ENCODE measurements around the gene PTPA.

Gene PTPA

GRCh38 chr9:129110740-129111527 is at the start of gene PTPA, which contains the start of gene CRAT:
Gene PTPA, plus strand, starts transcription at chr9:129111415. Its CDS starts 186 bp downstream, at chr9:129111601.
Gene CRAT, minus strand, starts transcription at chr9:129110793. Its CDS starts 284 bp downstream, at chr9:129110509.
- DNase-seq (ENCODE audit: low read depth) = peak; percentile 95

- DNase-seq (ENCODE audit: low read depth) = no peak
These were observed 48.2 kb upstream of the PTPA start for GRCh38 chr9:129063061-129063460.

GRCh38 chr9:129064499-129064908 is 46.7 kb upstream of the PTPA start:
- DNase-seq (ENCODE audit: low read depth) = no peak

DNA sequence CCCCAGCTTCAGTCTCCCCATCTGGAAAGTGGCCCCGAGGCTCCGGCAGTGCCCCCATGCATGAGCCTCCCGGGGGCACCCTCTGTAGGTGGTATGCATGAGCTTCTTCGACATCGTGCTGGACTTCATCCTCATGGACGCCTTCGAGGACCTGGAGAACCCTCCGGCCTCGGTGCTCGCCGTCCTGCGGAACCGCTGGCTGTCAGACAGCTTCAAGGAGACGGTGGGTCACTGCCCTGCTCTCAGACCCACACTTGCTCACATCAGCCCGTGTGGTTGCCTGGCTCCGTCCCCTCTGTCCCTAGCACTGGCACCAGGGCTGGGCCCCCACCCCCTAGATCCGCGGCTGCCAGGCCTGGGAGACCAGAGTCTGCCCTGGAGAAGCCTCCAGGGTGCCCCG is 43.1 kb upstream of the PTPA start:
- DNase-seq (ENCODE audit: low read depth) = no peak

DNA sequence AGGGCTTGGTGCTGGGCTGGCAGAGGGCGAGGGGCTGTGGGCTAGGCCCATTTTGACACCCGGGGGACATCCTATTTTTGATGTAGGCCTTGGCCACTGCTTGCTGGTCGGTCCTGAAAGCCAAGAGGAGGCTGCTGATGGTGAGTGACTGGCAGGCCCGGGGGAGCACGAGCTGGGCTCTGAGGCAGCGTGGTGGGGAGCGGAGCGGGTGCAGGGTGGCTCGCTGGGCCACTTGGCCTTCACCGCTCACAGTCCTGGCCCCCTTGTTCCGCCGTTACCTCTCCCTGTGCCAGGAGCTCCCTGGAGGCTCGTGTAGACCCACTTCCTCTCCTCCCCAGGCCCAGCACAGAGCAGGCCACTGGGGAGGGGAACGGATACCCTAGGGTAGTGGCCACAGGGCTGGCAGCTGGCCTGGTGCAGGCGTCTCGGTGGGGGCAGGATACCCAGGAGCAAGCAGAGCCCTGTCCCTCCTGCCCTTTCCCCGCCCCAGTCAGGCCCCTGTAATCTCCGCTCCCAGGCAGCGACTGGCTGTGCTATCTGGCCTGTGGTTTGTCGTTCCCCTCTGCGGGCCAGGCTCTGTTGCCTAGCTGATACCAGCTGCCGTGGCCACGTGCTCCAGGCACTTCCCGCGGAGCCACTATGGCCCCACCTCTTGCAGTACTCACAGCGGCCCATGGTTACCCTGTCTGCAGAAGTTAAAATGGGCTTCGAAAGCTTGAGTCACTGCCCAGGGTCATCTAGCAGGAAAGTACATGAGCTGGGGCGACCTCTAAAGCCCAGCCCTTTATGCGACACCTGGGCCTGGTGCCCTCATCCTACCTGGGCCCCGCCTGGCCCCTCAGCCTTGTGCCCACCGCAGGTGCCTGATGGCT is 42.0 kb upstream of the PTPA start:
- peak; percentile 54 for DNase-seq (ENCODE audit: low read depth)

DNA sequence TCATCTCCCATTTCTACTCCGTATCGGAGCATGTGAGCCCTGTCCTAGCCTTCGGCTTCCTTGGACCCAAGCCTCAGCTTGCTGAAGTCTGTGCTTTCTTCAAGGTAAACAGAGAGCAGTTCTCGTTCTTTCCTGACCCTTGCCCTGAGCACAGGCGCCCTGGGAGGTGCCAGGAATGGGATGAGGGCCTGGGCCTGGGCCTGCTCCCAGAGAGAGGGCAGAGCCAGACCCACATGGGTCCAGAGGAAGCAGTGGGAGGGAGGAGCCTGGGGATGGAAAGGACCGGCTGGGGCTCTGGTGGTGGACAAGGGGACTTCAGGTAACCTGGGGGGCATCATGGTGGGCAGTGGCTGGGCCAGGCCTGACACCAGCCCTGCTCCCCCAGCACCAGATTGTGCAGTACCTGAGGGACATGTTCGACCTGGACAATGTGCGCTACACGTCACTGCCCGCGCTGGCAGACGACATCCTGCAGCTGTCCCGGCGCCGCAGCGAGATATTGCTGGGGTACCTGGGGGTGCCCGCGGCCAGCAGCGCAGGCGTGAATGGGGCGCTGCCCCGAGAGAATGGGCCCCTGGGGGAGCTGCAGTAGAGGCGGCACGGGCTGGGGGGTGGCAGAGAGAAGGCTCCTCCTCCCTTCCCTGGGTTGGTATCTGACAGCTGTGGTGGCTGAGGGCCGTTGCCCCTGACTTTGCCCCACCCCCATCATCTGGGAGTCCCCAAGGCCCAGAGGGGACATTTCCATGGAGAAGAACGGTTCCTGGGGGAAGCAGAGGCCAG is 41.2 kb upstream of the PTPA start:
- DNase-seq (ENCODE audit: low read depth) = no peak

GRCh38 chr9:129070696-129071525 is 40.3 kb upstream of the PTPA start:
- DNase-seq (ENCODE audit: low read depth) = no peak

DNA sequence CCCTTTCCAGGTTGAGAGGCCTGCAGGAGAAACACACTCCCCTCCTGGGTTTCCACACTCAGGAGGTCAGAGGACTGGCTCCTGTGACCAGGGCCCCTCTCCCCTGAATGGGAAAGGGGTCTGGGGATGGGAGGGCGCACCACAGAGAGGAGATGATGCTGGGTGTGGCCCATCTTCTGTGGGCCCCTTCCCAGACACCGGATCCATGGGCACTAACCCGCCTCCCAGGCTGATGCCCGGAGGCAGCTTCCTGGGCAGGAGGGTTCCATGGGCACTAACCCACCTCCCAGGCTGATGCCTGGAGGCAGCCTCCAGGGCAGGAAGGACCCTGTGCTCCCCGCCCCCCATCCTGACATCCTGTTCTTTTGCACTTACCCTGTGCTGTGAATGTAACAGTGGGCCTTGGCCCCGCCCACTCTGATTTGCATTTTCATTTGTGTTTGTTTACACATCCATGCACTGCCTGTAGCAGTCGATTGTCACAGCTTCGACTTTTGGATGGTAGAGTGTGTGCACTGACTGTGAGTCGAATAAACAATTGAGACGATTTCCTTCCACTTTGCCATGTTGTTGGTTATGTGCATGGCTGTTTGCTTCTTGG is 39.6 kb upstream of the PTPA start:
- no peak for DNase-seq (ENCODE audit: low read depth)

GRCh38 chr9:129072171-129072570 is 39.0 kb upstream of the PTPA start:
- DNase-seq (ENCODE audit: low read depth) = no peak

- no peak for DNase-seq (ENCODE audit: low read depth)
These were observed 37.8 kb upstream of the PTPA start for GRCh38 chr9:129073404-129073803.

- DNase-seq (ENCODE audit: low read depth) = no peak
These were observed 37.1 kb upstream of the PTPA start for GRCh38 chr9:129074106-129074505.

- no peak for DNase-seq (ENCODE audit: low read depth)
These were observed 35.1 kb upstream of the PTPA start for GRCh38 chr9:129075996-129076639.

- no peak for DNase-seq (ENCODE audit: low read depth)
These were observed 34.6 kb upstream of the PTPA start for GRCh38 chr9:129076640-129077037.

GRCh38 chr9:129077236-129077635 is 34.0 kb upstream of the PTPA start:
- DNase-seq (ENCODE audit: low read depth) = no peak

- DNase-seq (ENCODE audit: low read depth) = no peak
These were observed 32.3 kb upstream of the PTPA start for GRCh38 chr9:129078691-129079503.

- no peak for DNase-seq (ENCODE audit: low read depth)
These were observed 31.4 kb upstream of the PTPA start for GRCh38 chr9:129079829-129080228.

DNA sequence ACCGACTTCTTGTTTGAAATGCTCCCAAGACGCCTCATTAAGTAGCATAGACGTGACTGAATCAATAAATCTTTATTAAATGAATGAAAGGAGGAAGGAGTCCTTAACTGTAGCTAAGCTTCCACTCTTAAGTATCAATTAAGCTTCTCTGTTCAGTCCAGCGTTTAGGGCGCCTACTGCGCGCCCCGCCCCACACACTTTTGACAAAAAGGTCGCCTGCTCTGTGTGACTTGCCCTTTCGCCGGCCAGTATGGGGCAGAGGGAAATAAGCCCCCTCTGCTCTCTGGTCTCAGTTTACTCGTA is 31.0 kb upstream of the PTPA start:
- no peak for DNase-seq (ENCODE audit: low read depth)

GRCh38 chr9:129080601-129081387 is 30.4 kb upstream of the PTPA start, which contains the start of gene DOLPP1:
Gene DOLPP1, plus strand, starts transcription at chr9:129081111. Its CDS starts 21 bp downstream, at chr9:129081132.
- peak; percentile 99 for DNase-seq (ENCODE audit: low read depth)

- DNase-seq (ENCODE audit: low read depth) = no peak
These were observed 29.8 kb upstream of the PTPA start for GRCh38 chr9:129081388-129081904.
